ENCODE data around the gene DCTPP1. TPM values are rescaled to one million over a fixed set of nuclear protein-coding genes. Genes with fewer than 3 reads are reported as not detected.

DCTPP1 gene
- total RNA-seq, 1 experiment from 2014 or later = 64.1 TPM

- no peaks in the 10 kb centered on the region for H3F3A ChIP-seq (ENCODE audit: low read length, unreplicated experiment)
- ChIA-PET POLR2A (ENCODE audit: unreplicated experiment) (interaction anchor here (0.7 kb wide), 1 partner anchor 119 kb away, joined by 18 read pairs; no protein-coding TSS in a partner anchor), CTCF (no interaction called here)
- peak overlapping the region; percentile 81 for H3K9ac ChIP-seq (ENCODE audit: low read length)
- H3K9me2 ChIP-seq (replicated peaks; ENCODE audit: low read length) = no peaks in the 10 kb centered on the region
- no peak overlapping the region for H3K27ac ChIP-seq (ENCODE audit: low read length)
- no peaks in the 10 kb centered on the region for H3K9me3 ChIP-seq (ENCODE audit: low read length)
- no peaks in the 10 kb centered on the region for H3K79me2 ChIP-seq (ENCODE audit: low read length)
- no peak for TF ChIP-seq EZH2 (IDR thresholded peaks at IDR 0.05; ENCODE audit: low read length, unreplicated experiment)
- TF ChIP-seq CTCF (conservative IDR thresholded peaks at IDR 0.05; ENCODE audit: low read depth, low read length) = no peak
- TF ChIP-seq EZH2phosphoT487 (IDR thresholded peaks at IDR 0.05; ENCODE audit: borderline replicate concordance, low read length) = no peak
- DNase-seq = no peak
- H4K20me1 ChIP-seq (ENCODE audit: low read length) = no peaks in the 10 kb centered on the region
- H3K36me3 ChIP-seq (ENCODE audit: low read depth, low read length) = no peaks in the 10 kb centered on the region
- ATAC-seq = no peak
- H3K27me3 ChIP-seq (ENCODE audit: low read length) = no peaks in the 10 kb centered on the region
- peak overlapping the region; percentile 55; the same call in 1 of the 2 replicates for H2AFZ ChIP-seq (ENCODE audit: low read length)
- peak overlapping the region; percentile 100 for H3K4me2 ChIP-seq (ENCODE audit: low read length)
- H3K4me1 ChIP-seq (ENCODE audit: insufficient read depth, low read length) = peaks cover 5% of the 10 kb centered on the region; the same call in 1 of the 2 replicates
- BruUV-seq (replicated peaks) = no TSS peak
- intact Hi-C loops (cut with micrococcal nuclease) = loop anchor here (2.0 kb wide), 1 partner anchor 16 kb away; the partner anchor contains the start of gene ZNF48
- peak overlapping the region; percentile 86 for H3K4me3 ChIP-seq (ENCODE audit: low read length)
Observed at GRCh38 chr16:30379158-30379783, 50.6 kb downstream of the DCTPP1 start.

GRCh38 chr16:30378236-30379157 is 51.3 kb downstream of the DCTPP1 start:
- ATAC-seq (peak; percentile 95), DNase-seq (peak; percentile 94)
- no TSS peak for BruUV-seq (replicated peaks)
- Histone ChIP-seq H3K4me3 (ENCODE audit: low read length) (peak overlapping the region; percentile 86), H3K79me2 (ENCODE audit: low read length) (no peaks in the 10 kb centered on the region), H3K9me2 (replicated peaks; ENCODE audit: low read length) (no peaks in the 10 kb centered on the region), H3K27me3 (ENCODE audit: low read length) (no peaks in the 10 kb centered on the region), H3K4me2 (ENCODE audit: low read length) (peak overlapping the region; percentile 100), H2AFZ (ENCODE audit: low read length) (peak overlapping the region; percentile 98), H3K27ac (ENCODE audit: low read length) (peak overlapping the region; percentile 93), H3K4me1 (ENCODE audit: insufficient read depth, low read length) (peaks cover 5% of the 10 kb centered on the region; the same call in 1 of the 2 replicates), H4K20me1 (ENCODE audit: low read length) (no peaks in the 10 kb centered on the region), H3F3A (ENCODE audit: low read length, unreplicated experiment) (no peaks in the 10 kb centered on the region), H3K9ac (ENCODE audit: low read length) (peak overlapping the region; percentile 91), H3K36me3 (ENCODE audit: low read depth, low read length) (no peaks in the 10 kb centered on the region), H3K9me3 (ENCODE audit: low read length) (no peaks in the 10 kb centered on the region)
- ChIA-PET POLR2A (ENCODE audit: unreplicated experiment) (interaction anchor here (0.7 kb wide), 1 partner anchor 120 kb away, joined by 18 read pairs; no protein-coding TSS in a partner anchor), CTCF (no interaction called here)
- no peak for TF ChIP-seq EZH2 (IDR thresholded peaks at IDR 0.05; ENCODE audit: low read length, unreplicated experiment)
- TF ChIP-seq EZH2phosphoT487 (IDR thresholded peaks at IDR 0.05; ENCODE audit: borderline replicate concordance, low read length) = no peak
- TF ChIP-seq CTCF (conservative IDR thresholded peaks at IDR 0.05; ENCODE audit: low read depth, low read length) = no peak
- intact Hi-C loops (cut with micrococcal nuclease) = loop anchor here (2.0 kb wide), 1 partner anchor 16 kb away; the partner anchor contains the start of gene ZNF48
